Ectodermal cell (in vitro differentiated cells): ENCODE results near the gene ACACA. TPM values are rescaled to one million over a fixed set of nuclear protein-coding genes. Genes with fewer than 3 reads are reported as not detected.
"Not testable (repeated sequence)": the region's sequence is repeated elsewhere in the genome, so short reads cannot be mapped to it uniquely, and the experiment has no call there.

Experiments
- H3K27ac ChIP-seq: 2 replicates; pipeline ENCODE4 v1.7.0; 2013; ENCODE audit warnings: mild to moderate bottlenecking, low read depth, low read length; ENCODE audit not compliant: insufficient read depth, poor library complexity, severe bottlenecking
- H3K27me3 ChIP-seq: 2 replicates; pipeline ENCODE4 v1.7.0; 2013; ENCODE audit warnings: mild to moderate bottlenecking, low read length; ENCODE audit not compliant: insufficient read depth, control insufficient read depth, poor library complexity, severe bottlenecking
- H3K36me3 ChIP-seq: one replicate; pipeline ENCODE4 v1.7.0; 2013; ENCODE audit warnings: low read length; ENCODE audit not compliant: control insufficient read depth, insufficient read depth
- H3K4me1 ChIP-seq: one replicate; pipeline ENCODE4 v1.7.0; 2013; ENCODE audit warnings: low read length; ENCODE audit not compliant: control insufficient read depth, insufficient read depth
- H3K4me3 ChIP-seq: 2 replicates; pipeline ENCODE4 v1.7.0; 2013; ENCODE audit warnings: low read depth, low read length, control low read depth; ENCODE audit not compliant: insufficient read depth
- H3K9me3 ChIP-seq: 2 replicates; pipeline ENCODE4 v1.7.0; 2013; ENCODE audit warnings: mild to moderate bottlenecking, low read length, moderate library complexity; ENCODE audit not compliant: control insufficient read depth
- WGBS, 2 experiments: methylation state at CpG; one replicate each; pipeline ENCODE4 v1.1.7; 2013; ENCODE audit warnings: missing lambda C conversion rate in 2 of 2; 5-methylcytosine and 5-hydroxymethylcytosine counted together
- polyA plus RNA-seq, 4 experiments: library from polyadenylated mRNA; stranded (reverse); fragments of 50-300 nt; gene quantifications; one replicate each; pipeline ENCODE4 v1.2.3, GENCODE V29; 2013

The ACACA gene
- polyA plus RNA-seq (2013, experiment 1 of 4), result 72.1 TPM
- polyA plus RNA-seq (2013, experiment 2 of 4), result 83.4 TPM
- 52.8 TPM for polyA plus RNA-seq (2013, experiment 3 of 4)
- polyA plus RNA-seq (2013, experiment 4 of 4), result 57.7 TPM

DNA sequence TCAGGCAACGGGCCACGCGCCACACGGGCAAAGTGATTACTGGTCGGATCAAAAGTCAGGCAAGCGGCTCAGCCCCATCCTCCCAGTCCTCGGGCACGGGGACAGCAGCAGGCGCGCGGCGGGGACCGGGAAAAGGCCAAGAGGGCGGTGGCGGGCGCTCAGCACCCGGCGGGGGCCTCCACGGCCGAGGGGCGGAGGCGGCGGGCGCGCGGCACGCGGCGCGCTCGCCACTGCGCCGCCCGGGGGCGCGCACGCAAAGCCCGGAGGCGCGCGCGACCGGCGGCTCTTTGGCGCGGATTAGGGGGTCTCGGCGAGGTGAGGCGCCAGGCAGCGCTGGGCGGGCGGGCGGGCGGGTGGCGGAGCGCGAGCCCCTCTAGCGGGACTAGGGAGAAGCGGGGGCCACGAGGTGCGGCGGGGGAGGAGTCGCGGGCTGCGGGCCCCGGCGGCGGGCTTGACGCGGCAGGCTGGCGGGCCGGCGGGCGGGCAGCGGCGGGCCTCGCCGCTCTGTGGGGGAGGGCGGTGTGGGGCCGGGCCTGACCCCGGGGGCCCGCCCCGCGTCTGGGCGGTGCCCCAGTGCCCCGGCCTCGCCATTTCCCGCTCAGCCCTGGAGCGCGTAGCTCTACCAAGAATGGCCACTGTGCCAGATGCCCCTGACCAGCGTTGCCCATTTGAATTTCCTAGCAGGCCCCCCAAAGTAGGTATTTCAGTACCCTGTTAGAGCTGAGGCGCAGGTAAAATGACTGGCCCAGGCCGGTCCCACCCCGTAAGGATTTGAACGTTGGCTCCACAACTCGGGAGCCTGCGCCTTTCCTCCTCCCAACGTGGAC is at the start of gene ACACA, which contains the start of gene TADA2A:
TSS of gene ACACA (minus strand) at position 202 of the 827 bp plus-strand sequence. CDS start 537 bp downstream, outside the sequence.
TSS of gene TADA2A (plus strand) at position 252 of the 827 bp plus-strand sequence. CDS start 4,480 bp downstream, outside the sequence.
- Histone ChIP-seq H3K4me1 (no peaks in the 10 kb centered on the region), H3K27ac (peak within 1 kb of the TSS; percentile 66), H3K4me3 (peak within 1 kb of the TSS; percentile 76), H3K27me3 (no peaks in the 10 kb centered on the region), H3K36me3 (peaks cover 10% of the 10 kb centered on the region), H3K9me3 (no peaks in the 10 kb centered on the region)
- WGBS, 2 experiments, result 1% methylated on average over 98 of the region's 98 CpGs

GRCh38 chr17:37450112-37450511 is 43.5 kb upstream of the ACACA start:
- Histone ChIP-seq H3K27me3 (no peaks in the 10 kb centered on the region), H3K36me3 (peaks cover 5% of the 10 kb centered on the region), H3K27ac (no peak overlapping the region), H3K4me3 (no peak overlapping the region), H3K9me3 (no peaks in the 10 kb centered on the region), H3K4me1 (peaks cover 8% of the 10 kb centered on the region)
- WGBS, 2 experiments, result 90 to 96% methylated on average over 6 of the region's 6 CpGs

DNA sequence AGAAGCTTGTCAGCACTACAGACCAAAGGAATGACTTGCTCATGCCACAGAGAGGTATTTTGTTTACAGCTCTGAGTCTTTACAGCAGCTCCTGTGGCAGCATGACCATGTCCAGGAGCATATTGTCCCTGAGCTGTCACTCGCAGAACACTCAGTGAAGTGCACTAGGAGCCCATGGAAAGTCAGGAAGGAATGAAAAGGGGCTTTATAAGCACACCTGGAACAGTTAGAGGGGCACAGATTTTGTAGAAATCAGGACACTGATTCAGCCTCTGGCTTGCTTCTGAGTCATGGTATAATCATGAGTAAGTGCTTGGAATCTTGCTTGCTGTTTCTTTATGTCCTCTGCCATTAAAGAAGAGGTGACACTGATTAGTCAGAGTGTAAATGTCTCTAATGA is 41.0 kb upstream of the ACACA start:
- peaks cover 10% of the 10 kb centered on the region for H3K36me3 ChIP-seq
- H3K4me3 ChIP-seq, result no peak overlapping the region
- no peak overlapping the region for H3K27ac ChIP-seq
- peaks cover 8% of the 10 kb centered on the region for H3K4me1 ChIP-seq
- whole genome bisulfite sequencing, 2 experiments, result 93 to 98% methylated on average over 1 of the region's 1 CpG
- H3K27me3 ChIP-seq, result no peaks in the 10 kb centered on the region
- no peaks in the 10 kb centered on the region for H3K9me3 ChIP-seq

GRCh38 chr17:37446027-37446426 is 39.4 kb upstream of the ACACA start:
- 68 to 71% methylated on average over 3 of the region's 4 CpGs for WGBS, 2 experiments
- Histone ChIP-seq H3K4me3 (no peak overlapping the region), H3K27me3 (no peaks in the 10 kb centered on the region), H3K27ac (no peak overlapping the region), H3K36me3 (peaks cover 16% of the 10 kb centered on the region), H3K4me1 (peaks cover 8% of the 10 kb centered on the region), H3K9me3 (no peaks in the 10 kb centered on the region)

DNA sequence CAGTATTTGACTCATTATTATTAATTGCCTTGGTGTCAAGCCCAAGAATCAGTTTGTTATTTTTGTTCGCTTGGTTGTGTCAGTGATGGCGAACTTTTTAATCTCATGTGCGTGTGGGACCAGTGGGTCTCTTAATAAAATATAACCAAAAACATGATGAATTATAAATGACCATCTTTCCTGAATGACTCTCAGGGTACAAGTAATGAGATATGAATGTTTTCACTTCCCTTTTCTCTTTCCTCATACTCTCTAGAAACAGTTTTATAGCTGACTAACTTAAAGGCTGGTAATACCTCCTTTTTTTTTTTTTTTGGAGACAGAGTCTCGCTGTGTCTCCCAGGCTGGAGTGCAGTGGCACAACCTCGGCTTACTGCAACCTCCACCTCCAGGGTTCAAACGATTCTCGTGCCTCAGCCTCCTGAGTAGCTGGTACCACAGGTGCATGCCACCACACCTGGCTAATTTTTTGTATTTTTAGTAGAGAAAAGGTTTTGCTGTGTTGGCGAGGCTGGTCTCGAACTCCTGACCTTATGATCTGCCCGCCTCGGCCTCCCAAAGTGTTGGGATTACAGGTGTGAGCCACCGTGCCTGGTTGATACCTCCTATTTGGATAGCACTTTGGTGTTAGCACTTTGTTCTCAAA is 34.9 kb upstream of the ACACA start:
- H3K36me3 ChIP-seq, result peaks cover 18% of the 10 kb centered on the region

GRCh38 chr17:37440424-37440823 is 33.8 kb upstream of the ACACA start:
- no peak overlapping the region for H3K27ac ChIP-seq
- WGBS, 2 experiments, result 95 to 99% methylated on average over 2 of the region's 2 CpGs
- H3K27me3 ChIP-seq, result no peaks in the 10 kb centered on the region
- peaks cover 18% of the 10 kb centered on the region for H3K36me3 ChIP-seq
- no peaks in the 10 kb centered on the region for H3K4me1 ChIP-seq
- H3K4me3 ChIP-seq, result no peak overlapping the region
- H3K9me3 ChIP-seq, result no peaks in the 10 kb centered on the region

More for the DNA sequence above, 34.9 kb upstream of the ACACA start:
- H3K4me1 ChIP-seq, H3K27me3 ChIP-seq, H3K9me3 ChIP-seq, H3K27ac ChIP-seq, H3K4me3 ChIP-seq: not testable (repeated sequence)
- 92 to 96% methylated on average over 12 of the region's 12 CpGs for WGBS, 2 experiments

DNA sequence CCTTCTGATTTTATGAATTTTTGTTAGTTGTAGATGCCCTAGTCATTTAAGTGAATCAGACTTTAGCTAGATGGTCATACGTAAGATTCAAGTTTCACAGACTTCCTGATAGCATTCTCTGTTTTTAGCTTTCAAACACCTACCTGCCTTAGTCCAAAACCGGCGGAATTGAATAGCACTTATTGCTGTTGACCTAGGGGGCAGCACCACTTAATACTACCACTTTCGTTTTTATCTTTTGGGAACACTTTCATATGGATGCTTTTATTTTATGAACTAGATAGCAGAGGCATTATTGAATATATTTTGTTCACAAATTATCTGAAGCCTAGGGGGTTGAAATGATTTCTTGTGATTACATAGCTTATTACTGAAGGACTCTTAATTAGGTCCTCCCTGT is 31.5 kb upstream of the ACACA start:
- Histone ChIP-seq H3K27ac (no peak overlapping the region), H3K4me3 (no peak overlapping the region), H3K27me3 (no peaks in the 10 kb centered on the region), H3K9me3 (no peaks in the 10 kb centered on the region), H3K4me1 (no peaks in the 10 kb centered on the region), H3K36me3 (peaks cover 18% of the 10 kb centered on the region)
- 76 to 80% methylated on average over 3 to 4 of the region's 4 CpGs for WGBS, 2 experiments

DNA sequence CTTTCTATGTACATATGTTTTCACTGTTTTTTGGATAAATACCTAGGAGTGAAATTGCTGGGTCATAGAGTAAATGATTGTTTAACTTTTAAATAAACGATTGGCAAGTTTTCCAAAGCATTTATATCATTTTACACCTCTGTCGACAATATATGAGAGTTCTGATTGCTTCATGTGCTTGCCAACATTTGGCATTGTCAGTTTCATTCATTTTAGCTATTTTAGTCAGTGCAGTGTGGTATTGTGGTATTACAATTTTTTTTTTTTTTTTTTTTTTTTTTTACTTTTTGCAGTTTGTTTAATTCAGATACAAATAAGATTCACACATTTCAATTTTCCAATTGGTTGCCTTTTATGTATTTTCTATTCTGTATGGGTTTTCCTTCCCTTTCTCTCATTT is 26.0 kb upstream of the ACACA start:
- no peaks in the 10 kb centered on the region for H3K9me3 ChIP-seq
- no peak overlapping the region for H3K4me3 ChIP-seq
- H3K27me3 ChIP-seq, result no peaks in the 10 kb centered on the region
- H3K4me1 ChIP-seq, result no peaks in the 10 kb centered on the region
- WGBS, 2 experiments, result 92% methylated on average over 2 of the region's 2 CpGs; no CpG with 5 or more reads in 1 of the 2 experiments
- H3K36me3 ChIP-seq, result no peaks in the 10 kb centered on the region
- H3K27ac ChIP-seq, result no peak overlapping the region

- WGBS, 2 experiments, result 61 to 63% methylated on average over 1 of the region's 1 CpG
- Histone ChIP-seq H3K36me3 (peaks cover 11% of the 10 kb centered on the region), H3K27me3 (no peaks in the 10 kb centered on the region), H3K9me3 (no peaks in the 10 kb centered on the region), H3K27ac (no peak overlapping the region), H3K4me1 (no peaks in the 10 kb centered on the region), H3K4me3 (no peak overlapping the region)
Observed at GRCh38 chr17:37430051-37430627, 23.5 kb upstream of the ACACA start.

DNA sequence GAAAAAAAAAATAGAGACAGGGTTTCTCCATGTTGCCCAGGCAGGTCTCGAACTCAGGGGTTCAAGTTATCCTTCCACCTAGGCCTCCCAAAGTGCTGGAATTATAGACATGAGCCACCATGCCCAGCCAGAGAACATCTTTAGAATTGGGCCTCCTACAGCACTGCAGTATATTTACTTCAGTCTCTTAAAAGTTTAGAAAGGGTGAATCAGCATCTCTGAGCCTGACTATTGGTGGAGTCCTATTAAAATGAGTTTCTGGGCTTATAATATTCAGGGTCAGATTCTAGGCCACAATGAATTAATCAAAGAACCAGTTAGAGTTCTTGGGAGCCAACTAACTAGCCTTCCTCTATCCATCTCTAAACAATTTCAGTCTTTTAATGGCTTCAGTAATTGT is 22.8 kb upstream of the ACACA start:
- H3K4me3 ChIP-seq, result no peak overlapping the region
- peaks cover 18% of the 10 kb centered on the region for H3K36me3 ChIP-seq
- WGBS, 2 experiments, result 89% methylated on average over 1 of the region's 1 CpG
- H3K9me3 ChIP-seq, result no peaks in the 10 kb centered on the region
- H3K4me1 ChIP-seq, result no peaks in the 10 kb centered on the region
- no peak overlapping the region for H3K27ac ChIP-seq
- H3K27me3 ChIP-seq, result no peaks in the 10 kb centered on the region
